Glutamatergic neuron (in vitro differentiated cells): ENCODE results near the gene GALNT3. TPM values are rescaled to one million over a fixed set of nuclear protein-coding genes. Genes with fewer than 3 reads are reported as not detected.

Source experiments
- DNase-seq: peaks from one replicate; pipeline ENCODE4 v3.0.0; 2022
- H3K27ac Mint-ChIP-seq: one replicate; pipeline ENCODE4 v1.8.0; 2020; ENCODE audit warnings: mild to moderate bottlenecking, mixed read lengths, inconsistent platforms; ENCODE audit not compliant: unreplicated experiment
- H3K27me3 Mint-ChIP-seq: one replicate; pipeline ENCODE4 v1.8.0; 2020; ENCODE audit warnings: mild to moderate bottlenecking, moderate library complexity, mixed read lengths, inconsistent platforms; ENCODE audit not compliant: unreplicated experiment
- H3K36me3 Mint-ChIP-seq: one replicate; pipeline ENCODE4 v1.8.0; 2020; ENCODE audit warnings: mild to moderate bottlenecking, mixed read lengths, inconsistent platforms; ENCODE audit not compliant: unreplicated experiment
- H3K4me1 Mint-ChIP-seq: one replicate; pipeline ENCODE4 v1.8.0; 2020; ENCODE audit warnings: mild to moderate bottlenecking, low read depth, mixed read lengths, inconsistent platforms; ENCODE audit not compliant: unreplicated experiment
- H3K4me3 Mint-ChIP-seq: one replicate; pipeline ENCODE4 v1.8.0; 2020; ENCODE audit warnings: mild to moderate bottlenecking, mixed read lengths, inconsistent platforms; ENCODE audit not compliant: unreplicated experiment
- H3K9me3 Mint-ChIP-seq: one replicate; pipeline ENCODE4 v1.8.0; 2020; ENCODE audit warnings: mild to moderate bottlenecking, moderate library complexity, mixed read lengths, inconsistent platforms; ENCODE audit not compliant: unreplicated experiment
- total RNA-seq: library from RNA; stranded (reverse); fragmentation: NEBNext Ultra II Directional; extraction: Animal tissue kit (Norgen Biotek cat#: 25700); gene quantifications from one replicate; pipeline ENCODE4 v1.2.1, GENCODE V29; 2021; ENCODE audit not compliant: unreplicated experiment
- TF ChIP-seq, protein P1 (sequence below): fragments of 200-600 bp; sonication (generic); IDR thresholded peaks from one replicate; pipeline ENCODE4 v1.5.0; 2021; ENCODE audit not compliant: partially characterized antibody, unreplicated experiment

Gene GALNT3
- total RNA-seq, 1 donor from 2014 or later, result 1.3 TPM

DNA sequence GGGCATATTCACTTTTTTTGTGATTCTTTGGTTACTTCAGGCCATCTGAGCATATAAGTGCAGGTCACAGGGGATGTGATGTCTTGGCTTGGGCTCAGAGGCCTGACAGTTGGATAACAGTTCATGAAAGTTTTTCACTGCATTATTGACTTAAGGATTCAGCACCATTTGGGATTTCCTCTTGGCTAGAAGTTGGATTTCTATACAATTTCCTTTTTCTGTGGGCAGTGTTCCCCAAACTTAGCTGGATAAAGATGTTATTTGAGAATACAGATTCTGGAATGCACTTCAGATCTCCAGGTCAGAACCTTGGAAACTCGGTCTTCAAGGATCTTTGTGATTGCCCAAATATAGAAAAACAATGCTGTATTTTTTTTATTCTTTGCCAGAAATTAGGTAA, 78.0 kb downstream of the GALNT3 start:
- Mint-ChIP-seq H3K27ac (no peak overlapping the region), H3K9me3 (no peaks in the 10 kb centered on the region), H3K36me3 (no peaks in the 10 kb centered on the region), H3K4me3 (no peak overlapping the region), H3K4me1 (no peaks in the 10 kb centered on the region), H3K27me3 (no peaks in the 10 kb centered on the region)
- no peak for DNase-seq
- TF ChIP-seq, protein P1, sequence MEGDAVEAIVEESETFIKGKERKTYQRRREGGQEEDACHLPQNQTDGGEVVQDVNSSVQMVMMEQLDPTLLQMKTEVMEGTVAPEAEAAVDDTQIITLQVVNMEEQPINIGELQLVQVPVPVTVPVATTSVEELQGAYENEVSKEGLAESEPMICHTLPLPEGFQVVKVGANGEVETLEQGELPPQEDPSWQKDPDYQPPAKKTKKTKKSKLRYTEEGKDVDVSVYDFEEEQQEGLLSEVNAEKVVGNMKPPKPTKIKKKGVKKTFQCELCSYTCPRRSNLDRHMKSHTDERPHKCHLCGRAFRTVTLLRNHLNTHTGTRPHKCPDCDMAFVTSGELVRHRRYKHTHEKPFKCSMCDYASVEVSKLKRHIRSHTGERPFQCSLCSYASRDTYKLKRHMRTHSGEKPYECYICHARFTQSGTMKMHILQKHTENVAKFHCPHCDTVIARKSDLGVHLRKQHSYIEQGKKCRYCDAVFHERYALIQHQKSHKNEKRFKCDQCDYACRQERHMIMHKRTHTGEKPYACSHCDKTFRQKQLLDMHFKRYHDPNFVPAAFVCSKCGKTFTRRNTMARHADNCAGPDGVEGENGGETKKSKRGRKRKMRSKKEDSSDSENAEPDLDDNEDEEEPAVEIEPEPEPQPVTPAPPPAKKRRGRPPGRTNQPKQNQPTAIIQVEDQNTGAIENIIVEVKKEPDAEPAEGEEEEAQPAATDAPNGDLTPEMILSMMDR, result no peak

DNA sequence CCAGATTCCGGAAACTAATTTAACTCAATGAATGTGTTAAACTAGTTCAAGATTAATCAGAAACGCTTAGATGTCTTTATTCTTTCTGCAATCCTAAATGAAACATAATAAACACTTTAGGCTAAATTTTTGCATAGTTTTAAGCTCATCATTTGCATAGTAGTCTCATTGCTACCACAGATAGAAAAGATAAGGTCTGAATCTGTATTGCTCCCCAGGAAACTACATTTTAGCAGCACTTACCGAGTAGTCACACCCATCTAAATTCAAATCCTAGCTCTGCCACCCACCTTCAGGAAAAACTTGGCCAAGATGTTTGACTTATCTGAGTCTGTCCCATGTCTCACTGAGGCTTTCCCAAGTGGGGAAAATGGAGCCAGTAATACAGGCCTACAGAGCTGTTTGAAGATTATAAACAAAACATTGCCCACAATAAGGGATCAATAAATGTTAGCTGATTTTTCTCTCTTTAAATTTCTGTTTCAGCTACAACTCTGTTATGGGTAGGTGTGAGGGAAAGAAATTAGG, 87.0 kb downstream of the GALNT3 start:
- no peak overlapping the region for H3K27ac Mint-ChIP-seq
- peaks cover 2% of the 10 kb centered on the region for H3K27me3 Mint-ChIP-seq
- no peak overlapping the region for H3K4me3 Mint-ChIP-seq
- TF ChIP-seq, protein P1, result no peak
- H3K36me3 Mint-ChIP-seq, result no peaks in the 10 kb centered on the region
- no peak for DNase-seq
- peaks cover 1% of the 10 kb centered on the region for H3K9me3 Mint-ChIP-seq
- H3K4me1 Mint-ChIP-seq, result no peaks in the 10 kb centered on the region

DNA sequence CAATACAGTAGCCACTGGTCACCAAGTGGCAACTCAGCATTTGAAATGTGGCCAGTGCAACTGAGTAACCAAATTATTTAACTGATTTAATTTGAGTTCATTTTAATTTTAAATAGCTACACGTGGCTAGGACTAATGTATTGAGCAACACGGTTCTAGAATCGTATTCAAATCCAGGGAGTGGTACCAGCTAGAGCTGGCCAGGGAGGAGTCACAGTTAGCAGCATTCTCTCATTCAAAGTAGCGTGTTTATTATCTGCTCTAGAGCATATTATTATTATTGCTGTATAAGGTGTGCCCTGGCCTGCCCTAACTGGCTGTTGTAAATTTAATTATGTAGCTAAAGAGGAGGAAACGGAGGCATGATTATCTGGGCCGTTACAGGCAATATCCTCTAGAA, 92.9 kb downstream of the GALNT3 start:
- Mint-ChIP-seq H3K9me3 (no peaks in the 10 kb centered on the region), H3K27ac (no peak overlapping the region), H3K4me1 (peaks cover 17% of the 10 kb centered on the region), H3K27me3 (no peaks in the 10 kb centered on the region), H3K4me3 (no peak overlapping the region), H3K36me3 (no peaks in the 10 kb centered on the region)
- TF ChIP-seq, protein P1, result no peak
- no peak for DNase-seq

DNA sequence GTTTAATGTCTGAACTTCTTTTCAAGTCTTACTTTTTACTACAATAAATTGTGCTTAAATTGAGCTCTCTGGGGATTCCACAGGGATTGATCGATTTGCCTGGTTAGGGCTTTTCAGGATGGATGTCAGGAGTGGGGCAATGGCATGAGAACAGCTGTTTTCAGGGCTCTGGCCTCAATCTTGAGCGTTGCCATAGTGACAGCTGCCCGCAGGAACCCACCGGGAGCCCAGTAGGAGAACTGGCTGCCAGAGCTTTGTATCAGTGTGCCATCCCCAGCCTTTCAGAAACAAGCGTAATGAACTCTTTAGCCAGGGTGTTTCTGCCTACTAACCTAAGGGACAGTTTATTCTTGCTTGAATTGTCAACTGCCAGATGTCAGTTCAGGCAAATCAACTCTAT, 93.5 kb downstream of the GALNT3 start:
- H3K27me3 Mint-ChIP-seq, result no peaks in the 10 kb centered on the region
- TF ChIP-seq, protein P1, result no peak
- DNase-seq, result peak; percentile 34
- H3K36me3 Mint-ChIP-seq, result no peaks in the 10 kb centered on the region
- H3K9me3 Mint-ChIP-seq, result no peaks in the 10 kb centered on the region
- peaks cover 17% of the 10 kb centered on the region for H3K4me1 Mint-ChIP-seq
- H3K27ac Mint-ChIP-seq, result peak overlapping the region; percentile 48
- H3K4me3 Mint-ChIP-seq, result peak overlapping the region; percentile 14

DNA sequence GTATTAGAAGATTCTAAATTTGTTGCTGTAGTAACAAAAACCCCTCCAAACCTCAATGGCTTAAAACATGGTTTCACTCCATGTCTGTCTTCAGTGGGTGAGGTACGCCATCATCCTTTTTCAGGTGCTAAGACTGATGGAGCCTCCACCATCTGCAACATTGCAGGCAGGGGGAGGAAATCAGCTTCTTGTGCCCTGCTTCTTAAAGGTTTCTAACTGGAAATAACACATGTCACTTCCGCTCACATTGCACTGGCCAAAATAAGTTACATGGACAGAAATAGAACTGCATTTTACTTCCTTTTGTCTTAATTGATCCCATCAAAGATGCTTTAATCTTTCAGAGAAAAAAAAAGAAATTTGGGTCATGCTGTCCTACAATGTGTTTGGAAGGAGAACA, 94.1 kb downstream of the GALNT3 start:
- Mint-ChIP-seq H3K27me3 (no peaks in the 10 kb centered on the region), H3K9me3 (no peaks in the 10 kb centered on the region), H3K4me3 (no peak overlapping the region), H3K4me1 (peaks cover 17% of the 10 kb centered on the region), H3K27ac (no peak overlapping the region), H3K36me3 (no peaks in the 10 kb centered on the region)
- TF ChIP-seq, protein P1, result no peak
- no peak for DNase-seq
